WERI-Rb-1 (cell line): ENCODE data around the gene TMEM272.
"Not testable (repeated sequence)": the region's sequence is repeated elsewhere in the genome, so short reads cannot be mapped to it uniquely, and the experiment has no call there.

Experiments used
- DNase-seq: peaks from one replicate; pipeline ENCODE4 v3.0.0-alpha.2; 2020
- H3K27ac ChIP-seq: fragments of 250-450 bp; sonication (Bioruptor Pico); 2 replicates; pipeline ENCODE4 v1.5.1; 2020; ENCODE audit warnings: mild to moderate bottlenecking, moderate library complexity
- H3K27me3 ChIP-seq: fragments of 250-450 bp; sonication (Bioruptor Pico); 2 replicates; pipeline ENCODE4 v1.5.1; 2021; ENCODE audit warnings: mild to moderate bottlenecking, low read depth, moderate library complexity; ENCODE audit not compliant: insufficient read depth, severe bottlenecking
- H3K36me3 ChIP-seq: fragments of 250-450 bp; sonication (Bioruptor Pico); 2 replicates; pipeline ENCODE4 v1.5.1; 2020; ENCODE audit warnings: mild to moderate bottlenecking, moderate library complexity
- H3K4me3 ChIP-seq: 2 replicates; pipeline ENCODE4 v1.5.1; 2011; ENCODE audit warnings: low read depth, mild to moderate bottlenecking, control low read depth, low read length
- H3K9me3 ChIP-seq: fragments of 250-450 bp; sonication (Bioruptor Pico); 2 replicates; pipeline ENCODE4 v1.5.1; 2021; ENCODE audit warnings: mild to moderate bottlenecking, moderate library complexity; ENCODE audit not compliant: severe bottlenecking
- CTCF ChIP-seq: IDR thresholded peaks from 2 replicates; pipeline ENCODE4 v1.5.1; 2011; ENCODE audit warnings: low read depth, mild to moderate bottlenecking, control low read depth, inconsistent platforms, low read length

TMEM272 gene

GRCh38 chr13:51826606-51827005, 18.4 kb downstream of the TMEM272 start:
- no peak overlapping the region for H3K27ac ChIP-seq
- no peak for TF ChIP-seq CTCF
- H3K36me3 ChIP-seq = no peaks in the 10 kb centered on the region
- H3K9me3 ChIP-seq = no peaks in the 10 kb centered on the region
- H3K27me3 ChIP-seq = no peaks in the 10 kb centered on the region
- no peak for DNase-seq
- no peak overlapping the region for H3K4me3 ChIP-seq

GRCh38 chr13:51825681-51826254, 19.2 kb downstream of the TMEM272 start:
- Histone ChIP-seq H3K36me3 (no peaks in the 10 kb centered on the region), H3K4me3 (no peak overlapping the region), H3K27ac (no peak overlapping the region), H3K9me3 (no peaks in the 10 kb centered on the region), H3K27me3 (no peaks in the 10 kb centered on the region)
- DNase-seq = no peak
- TF ChIP-seq CTCF = no peak

GRCh38 chr13:51825165-51825592, 19.8 kb downstream of the TMEM272 start:
- DNase-seq = no peak
- no peak overlapping the region for H3K4me3 ChIP-seq
- no peak for TF ChIP-seq CTCF
- no peaks in the 10 kb centered on the region for H3K27me3 ChIP-seq
- H3K27ac ChIP-seq = no peak overlapping the region
- no peaks in the 10 kb centered on the region for H3K9me3 ChIP-seq
- no peaks in the 10 kb centered on the region for H3K36me3 ChIP-seq

GRCh38 chr13:51824712-51825111, 20.3 kb downstream of the TMEM272 start:
- not testable (repeated sequence) for H3K36me3 ChIP-seq, H3K9me3 ChIP-seq, H3K27ac ChIP-seq, H3K4me3 ChIP-seq, H3K27me3 ChIP-seq, DNase-seq

- Histone ChIP-seq H3K9me3 (no peaks in the 10 kb centered on the region), H3K27me3 (no peaks in the 10 kb centered on the region)
- TF ChIP-seq CTCF = no peak
These were observed 21.1 kb downstream of the TMEM272 start for GRCh38 chr13:51823863-51824262.

GRCh38 chr13:51823359-51823758, 21.6 kb downstream of the TMEM272 start:
- Histone ChIP-seq H3K9me3 (no peaks in the 10 kb centered on the region), H3K4me3 (no peak overlapping the region), H3K27me3 (no peaks in the 10 kb centered on the region), H3K27ac (no peak overlapping the region), H3K36me3 (no peaks in the 10 kb centered on the region)
- no peak for TF ChIP-seq CTCF
- DNase-seq = no peak

More at GRCh38 chr13:51823863-51824262, 21.1 kb downstream of the TMEM272 start:
- Histone ChIP-seq H3K36me3 (no peaks in the 10 kb centered on the region), H3K27ac (no peak overlapping the region), H3K4me3 (no peak overlapping the region)
- DNase-seq = no peak
